GM18907 (cell line): ENCODE data around the gene DPH3.
"Not testable (repeated sequence)": the region's sequence is repeated elsewhere in the genome, so short reads cannot be mapped to it uniquely, and the experiment has no call there.

ENCODE experiments used
- ATAC-seq: cut with Tn5 transposase; IDR thresholded peaks from one replicate; pipeline ENCODE4 v1.9.1; 2021; ENCODE audit warnings: mild to moderate bottlenecking, moderate library complexity; ENCODE audit not compliant: unreplicated experiment

DPH3 gene

GRCh38 chr3:16264708-16265454, at the start of gene DPH3, which contains the start of gene OXNAD1:
Gene DPH3 (minus strand): TSS chr3:16264943. CDS start chr3:16264876, 67 bp downstream.
Gene OXNAD1 (plus strand): TSS chr3:16265212. CDS start chr3:16270953, 5,741 bp downstream.
- ATAC-seq: peak; percentile 99

DNA sequence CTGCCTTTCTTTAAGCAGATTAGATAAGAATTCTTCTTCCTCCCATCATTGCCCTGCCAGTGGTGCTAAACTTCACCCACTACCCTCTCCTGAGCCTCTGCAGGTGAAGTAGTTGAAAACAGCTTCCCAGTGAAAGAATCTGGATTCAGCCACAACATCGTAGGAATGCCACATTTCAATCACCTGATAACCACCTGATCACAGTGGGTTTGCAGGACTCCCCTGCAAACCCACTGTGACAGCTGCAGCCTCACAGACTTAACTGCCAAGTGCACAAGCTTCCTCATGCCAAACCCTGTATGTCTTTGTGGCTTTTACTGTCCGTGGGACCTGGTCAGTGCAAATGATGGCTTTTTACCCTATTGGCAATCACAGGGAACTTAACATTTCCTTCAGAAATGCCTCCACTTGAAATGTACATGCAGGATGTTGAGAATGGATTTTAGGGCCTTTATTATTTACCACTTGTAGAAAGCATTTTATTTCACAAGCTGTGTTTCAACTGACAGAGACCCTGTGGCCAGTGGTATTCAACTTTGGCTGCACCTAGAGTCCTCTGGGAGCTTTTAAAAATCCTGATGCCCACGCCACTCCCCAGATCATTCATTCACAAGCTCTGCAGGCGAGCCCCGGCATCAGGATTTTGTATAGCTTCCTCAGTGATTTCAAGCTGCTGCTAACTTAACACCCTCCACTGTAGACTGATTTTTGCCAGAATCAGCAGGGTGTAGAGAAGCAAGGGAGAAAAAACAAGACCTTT, 49.3 kb upstream of the DPH3 start:
- no peak for ATAC-seq

GRCh38 chr3:16311960-16312451, 47.3 kb upstream of the DPH3 start:
- ATAC-seq: peak; percentile 74

DNA sequence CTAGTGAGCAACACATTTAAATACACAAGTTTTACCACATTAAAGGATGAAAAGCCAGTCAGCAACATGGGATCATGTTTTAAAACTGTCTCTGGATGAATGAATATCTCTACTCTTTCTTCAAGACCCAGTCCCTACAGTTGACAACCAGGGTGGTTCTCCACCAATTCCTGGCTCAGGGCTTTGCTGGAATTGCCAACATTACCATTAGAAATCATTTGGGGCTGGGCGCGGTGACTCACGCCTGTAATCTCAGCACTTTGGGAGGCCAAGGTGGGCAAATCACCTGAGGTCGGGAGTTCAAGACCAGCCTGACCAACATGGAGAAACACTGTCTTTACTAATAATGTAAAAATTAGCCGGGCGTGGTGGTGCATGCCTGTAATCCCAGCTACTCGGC, 45.7 kb upstream of the DPH3 start:
- not testable (repeated sequence) for ATAC-seq

DNA sequence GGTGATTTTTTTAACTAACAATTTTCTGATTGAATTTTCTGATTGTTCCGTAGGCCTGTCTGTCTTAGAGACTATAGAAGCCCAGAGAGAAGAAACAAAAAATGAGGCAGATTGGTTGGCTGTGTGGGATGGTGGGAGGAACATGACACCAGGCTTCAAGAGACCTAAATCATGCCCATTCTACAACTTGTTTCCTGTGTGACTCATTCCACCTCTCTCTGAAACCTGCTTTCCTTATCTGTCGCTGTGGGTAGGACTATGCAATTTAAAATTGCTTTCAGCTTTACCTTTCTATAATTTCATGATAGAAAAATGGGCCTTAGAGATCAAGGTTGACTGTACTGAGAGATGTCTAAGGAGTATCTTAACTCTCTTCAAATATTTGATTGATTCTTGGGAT, 44.8 kb upstream of the DPH3 start:
- ATAC-seq: peak; percentile 82

DNA sequence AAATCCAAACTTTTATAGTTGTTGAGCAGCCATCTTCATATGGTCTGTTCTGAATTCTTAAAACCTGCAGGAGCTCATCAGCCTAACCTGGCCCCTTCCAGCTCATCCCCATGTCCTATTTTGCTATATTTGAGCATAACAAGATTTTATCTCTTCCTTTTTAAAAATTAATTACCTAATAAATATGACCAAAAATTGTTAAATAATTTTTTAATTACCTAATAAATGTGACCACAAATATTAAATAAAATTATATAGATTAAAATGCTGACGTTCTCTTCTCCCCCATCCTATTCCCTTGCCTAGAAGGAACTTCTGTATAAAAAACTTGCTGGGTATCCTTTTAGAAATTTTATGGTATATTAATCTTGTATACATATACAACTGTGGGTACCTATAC, 44.0 kb upstream of the DPH3 start:
- ATAC-seq: no peak

DNA sequence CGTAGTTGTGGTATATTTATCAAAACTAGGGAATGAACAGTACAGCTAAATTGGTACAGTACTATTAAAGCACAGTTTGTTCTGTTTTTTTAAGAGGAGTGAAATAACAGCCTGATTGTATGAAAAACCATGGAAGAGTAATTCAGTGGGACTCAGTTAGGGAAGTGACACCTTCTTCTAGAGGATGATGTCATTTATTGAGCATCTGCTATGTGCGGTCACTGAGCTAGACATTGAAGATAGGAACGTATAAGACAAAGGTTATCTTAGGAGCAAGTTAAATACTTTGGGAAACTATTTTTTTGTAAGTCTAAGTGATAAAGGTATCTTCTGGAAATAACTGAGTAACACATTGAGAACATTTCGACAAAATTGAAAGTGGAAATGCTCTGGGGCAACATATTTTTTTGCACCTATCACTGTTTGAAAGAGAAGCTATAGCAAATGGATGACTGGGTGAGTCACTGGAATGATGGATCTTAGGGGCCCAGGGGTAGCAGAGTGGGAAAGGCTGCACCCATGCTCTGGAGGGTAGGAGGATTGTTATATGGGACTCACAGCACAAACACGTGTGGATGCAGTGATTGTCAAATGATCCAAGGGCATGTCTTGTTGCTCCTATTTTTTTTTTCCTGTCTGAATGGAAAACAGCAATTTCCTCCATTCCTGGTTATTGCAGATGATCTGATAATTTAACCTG, 43.2 kb upstream of the DPH3 start:
- no peak for ATAC-seq

DNA sequence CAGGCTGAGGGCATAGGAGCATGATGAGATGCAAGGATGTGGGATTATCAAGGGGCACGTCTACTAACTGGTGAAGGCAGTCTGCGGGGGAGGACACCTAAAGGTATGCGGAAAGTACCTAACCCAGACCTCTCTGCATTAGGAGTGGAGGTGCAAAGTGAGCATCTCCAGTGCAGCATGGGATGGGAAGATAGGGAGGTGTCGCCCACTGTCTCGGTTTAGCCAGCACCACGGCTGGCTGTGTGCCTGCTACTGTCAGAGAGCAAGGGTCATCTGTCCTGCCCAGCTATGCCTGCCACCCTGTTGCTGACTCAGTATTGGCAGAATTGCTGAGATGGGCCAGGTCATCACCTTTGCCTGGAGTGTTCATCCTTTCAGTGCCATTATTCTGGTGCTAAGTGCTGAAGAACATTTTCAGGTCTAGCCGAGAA, 40.4 kb upstream of the DPH3 start:
- ATAC-seq: no peak

GRCh38 chr3:16304061-16305010, 39.6 kb upstream of the DPH3 start:
- no peak for ATAC-seq

DNA sequence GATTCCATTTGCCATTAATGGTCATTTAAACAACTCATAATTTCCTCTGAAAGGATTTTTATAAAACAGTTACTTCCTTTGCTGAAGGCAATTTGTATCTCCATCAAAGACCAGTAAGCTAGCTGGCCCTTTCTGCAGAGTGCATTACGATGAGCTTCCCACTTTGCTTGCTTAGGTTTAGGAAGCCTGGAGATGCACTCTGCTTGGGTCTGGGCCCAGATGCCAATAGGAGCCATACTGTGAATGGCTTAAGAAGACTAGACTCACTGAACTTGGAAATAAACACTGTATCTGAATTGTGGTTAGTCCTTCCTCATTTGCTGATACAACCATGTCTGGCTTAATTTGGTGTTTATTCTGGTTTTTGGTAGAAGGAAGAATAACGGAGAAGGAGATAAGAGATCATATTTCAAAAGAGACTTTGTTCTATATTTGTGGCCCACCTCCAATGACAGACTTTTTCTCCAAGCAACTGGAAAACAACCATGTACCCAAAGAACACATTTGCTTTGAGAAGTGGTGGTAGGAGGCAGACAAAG, 38.4 kb upstream of the DPH3 start:
- no peak for ATAC-seq

DNA sequence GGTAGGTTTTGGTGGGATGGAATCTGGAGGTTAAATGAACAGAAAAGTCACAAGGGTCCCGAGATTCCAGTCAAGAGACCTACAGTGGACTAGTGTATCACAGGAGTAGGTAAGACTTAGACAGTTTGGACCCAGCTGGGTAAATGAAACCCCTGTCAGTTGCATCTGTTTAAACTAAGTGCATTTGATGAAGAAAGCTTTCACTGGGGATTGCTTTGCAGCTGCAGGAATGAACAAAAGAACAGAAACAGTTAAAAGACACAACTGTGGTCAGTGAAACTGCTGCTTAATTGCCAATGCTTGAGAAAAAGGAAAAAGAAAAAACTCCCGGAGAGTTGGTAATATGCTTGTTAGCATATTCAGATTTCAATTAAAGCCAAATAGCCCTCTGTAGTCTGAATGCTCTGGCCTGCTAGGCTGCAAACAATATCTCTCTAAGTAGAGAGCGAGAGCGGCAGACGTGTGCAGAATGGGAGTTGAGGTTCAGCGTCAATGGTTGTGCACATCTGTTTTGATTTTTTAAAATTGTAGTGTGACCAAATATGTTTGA, 37.4 kb upstream of the DPH3 start:
- no peak for ATAC-seq

DNA sequence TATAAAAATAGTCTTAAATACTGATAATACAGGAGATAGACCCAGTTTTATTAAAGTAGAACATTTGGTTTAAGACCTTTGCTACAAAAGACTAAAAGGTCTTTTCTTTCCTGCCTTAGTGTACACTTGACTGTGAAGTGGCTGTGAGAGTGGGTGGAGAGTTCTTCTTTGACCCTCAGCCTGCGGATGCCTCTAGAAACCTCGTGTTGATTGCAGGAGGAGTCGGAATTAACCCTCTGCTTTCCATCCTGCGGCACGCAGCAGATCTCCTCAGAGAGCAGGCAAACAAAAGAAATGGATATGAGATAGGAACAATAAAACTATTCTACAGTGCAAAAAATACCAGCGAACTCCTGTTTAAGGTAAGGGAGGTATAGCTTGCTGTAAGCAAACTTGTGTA, 36.8 kb upstream of the DPH3 start:
- ATAC-seq: no peak

GRCh38 chr3:16300881-16301359, 36.2 kb upstream of the DPH3 start:
- ATAC-seq: peak; percentile 80

GRCh38 chr3:16300307-16300706, 35.6 kb upstream of the DPH3 start:
- ATAC-seq: peak; percentile 41

DNA sequence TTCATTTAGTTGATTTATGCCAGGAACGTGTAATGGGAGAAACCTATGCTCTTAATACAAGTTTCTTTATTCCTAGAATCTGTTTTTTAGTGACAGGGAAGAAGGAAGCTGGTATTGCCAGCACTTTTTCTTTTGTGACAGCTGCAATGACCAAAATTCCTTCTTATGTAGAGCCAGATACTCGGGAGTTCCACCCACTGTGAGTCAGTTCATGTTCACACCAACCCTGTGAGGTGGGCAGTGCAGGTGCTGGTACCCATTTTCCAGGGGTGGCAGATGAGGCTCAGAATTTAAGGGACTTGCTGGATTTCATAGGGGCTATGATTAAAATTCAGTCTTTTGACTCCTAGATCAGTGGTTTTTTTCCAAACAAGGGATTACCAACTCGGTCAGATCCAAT, 35.0 kb upstream of the DPH3 start:
- ATAC-seq: no peak

DNA sequence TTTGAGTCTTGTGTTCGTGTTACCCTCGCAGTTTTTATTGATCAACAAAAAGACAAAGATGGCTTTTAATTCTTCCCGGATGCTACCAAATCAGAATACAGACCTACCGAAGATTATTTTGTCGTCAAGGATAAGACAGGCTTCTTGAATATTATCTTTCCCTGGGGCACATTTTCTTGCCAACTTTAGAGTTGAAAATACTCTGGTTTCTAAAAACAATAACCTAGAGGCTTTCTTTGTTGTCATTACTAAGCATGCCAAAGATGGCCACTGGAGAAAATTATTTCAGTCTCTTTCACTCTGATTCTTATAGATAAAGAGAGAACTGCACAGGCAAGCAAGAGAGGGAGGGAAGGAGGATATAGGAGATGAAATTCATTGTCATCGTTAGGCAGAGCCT, 34.1 kb upstream of the DPH3 start:
- ATAC-seq: no peak

GRCh38 chr3:16297997-16298885, 33.5 kb upstream of the DPH3 start:
- ATAC-seq: no peak

GRCh38 chr3:16295298-16295890, 30.7 kb upstream of the DPH3 start:
- ATAC-seq: no peak
